Measurements from ENCODE around the gene ATG14.
"Not testable (repeated sequence)": the region's sequence is repeated elsewhere in the genome, so short reads cannot be mapped to it uniquely, and the experiment has no call there.

ATG14 gene

GRCh38 chr14:55386037-55386808 lies 25.4 kb downstream of the ATG14 start:
- DNase-seq (ENCODE audit: low read depth, low spot score): peak; percentile 12

- no peak for DNase-seq (ENCODE audit: low read depth, low spot score)
Measured at GRCh38 chr14:55384536-55384935, 27.1 kb downstream of the ATG14 start.

DNA sequence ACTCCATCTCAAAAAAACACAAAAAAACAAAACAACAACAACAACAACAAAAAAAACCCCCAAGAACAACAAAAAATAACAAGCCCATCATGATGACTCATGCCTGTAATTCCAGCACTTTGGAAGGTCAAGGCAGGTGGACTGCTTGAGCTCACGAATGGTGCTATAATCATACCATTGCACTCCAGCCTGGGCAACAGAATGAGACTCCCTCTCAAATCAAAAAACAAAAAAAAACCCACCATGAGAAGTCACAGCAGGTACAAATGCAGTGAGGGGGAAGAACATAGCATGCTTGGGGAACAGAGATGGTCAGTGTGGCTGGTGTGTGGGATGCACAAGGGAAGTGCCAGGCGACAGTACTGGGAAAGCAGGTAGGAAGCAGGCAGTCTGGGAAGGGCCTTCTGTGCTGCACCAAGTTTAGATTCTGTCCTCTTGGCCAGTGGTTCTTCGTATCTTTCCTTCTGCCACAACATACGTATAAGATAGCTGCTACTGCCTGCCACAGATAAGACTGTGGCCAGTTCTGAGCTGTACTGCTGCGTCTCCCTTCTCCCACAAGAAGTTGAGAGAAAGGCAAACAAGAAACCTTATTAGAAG lies 28.0 kb downstream of the ATG14 start:
- DNase-seq (ENCODE audit: low read depth, low spot score): no peak

DNA sequence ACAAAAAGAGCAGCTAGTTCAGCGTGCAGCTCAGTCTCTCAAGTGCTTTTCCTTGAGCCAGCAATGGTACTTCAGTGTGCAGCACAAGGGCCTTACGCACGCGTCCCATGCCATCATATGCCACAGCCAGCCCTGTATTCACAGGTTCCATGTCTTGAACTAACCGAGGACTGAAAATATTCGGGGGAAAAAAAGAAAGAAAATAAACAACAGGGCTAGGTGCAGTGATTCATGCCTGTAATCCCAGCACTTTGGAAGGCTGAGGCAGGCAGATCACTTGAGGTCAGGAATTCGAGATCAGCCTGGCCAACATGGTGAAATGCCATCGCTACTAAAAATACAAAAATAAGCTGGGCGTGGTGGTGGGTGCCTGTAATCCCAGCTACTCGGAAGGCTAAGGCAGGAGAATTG lies 28.6 kb downstream of the ATG14 start:
- not testable (repeated sequence) for DNase-seq (ENCODE audit: low read depth, low spot score)

GRCh38 chr14:55382483-55382882 lies 29.1 kb downstream of the ATG14 start:
- DNase-seq (ENCODE audit: low read depth, low spot score): no peak

- DNase-seq (ENCODE audit: low read depth, low spot score): no peak
Measured at GRCh38 chr14:55381561-55381960, 30.1 kb downstream of the ATG14 start.

- no peak for DNase-seq (ENCODE audit: low read depth, low spot score)
Measured at GRCh38 chr14:55381040-55381439, 30.6 kb downstream of the ATG14 start.

DNA sequence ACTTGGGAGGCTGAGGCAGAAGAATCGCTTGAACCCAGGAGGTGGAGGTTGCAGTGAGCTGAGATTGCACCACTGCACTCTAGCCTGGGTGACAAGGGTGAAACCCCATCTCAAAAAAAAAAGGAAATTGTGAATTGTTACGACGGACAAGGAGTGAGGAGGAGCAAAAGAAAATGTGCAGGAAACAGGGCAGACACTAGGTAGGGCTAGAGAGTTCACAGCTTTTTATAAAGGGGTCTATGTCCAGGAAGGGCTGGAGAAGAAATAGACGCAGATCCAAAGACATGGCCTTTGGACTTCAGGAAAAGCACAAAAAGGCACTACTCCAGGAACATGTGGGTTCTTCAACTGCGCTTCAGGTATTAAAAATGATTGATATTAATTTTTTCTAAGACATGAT lies 34.4 kb downstream of the ATG14 start:
- no peak for DNase-seq (ENCODE audit: low read depth, low spot score)

- no peak for DNase-seq (ENCODE audit: low read depth, low spot score)
Measured at GRCh38 chr14:55374771-55375170, 36.9 kb downstream of the ATG14 start.

DNA sequence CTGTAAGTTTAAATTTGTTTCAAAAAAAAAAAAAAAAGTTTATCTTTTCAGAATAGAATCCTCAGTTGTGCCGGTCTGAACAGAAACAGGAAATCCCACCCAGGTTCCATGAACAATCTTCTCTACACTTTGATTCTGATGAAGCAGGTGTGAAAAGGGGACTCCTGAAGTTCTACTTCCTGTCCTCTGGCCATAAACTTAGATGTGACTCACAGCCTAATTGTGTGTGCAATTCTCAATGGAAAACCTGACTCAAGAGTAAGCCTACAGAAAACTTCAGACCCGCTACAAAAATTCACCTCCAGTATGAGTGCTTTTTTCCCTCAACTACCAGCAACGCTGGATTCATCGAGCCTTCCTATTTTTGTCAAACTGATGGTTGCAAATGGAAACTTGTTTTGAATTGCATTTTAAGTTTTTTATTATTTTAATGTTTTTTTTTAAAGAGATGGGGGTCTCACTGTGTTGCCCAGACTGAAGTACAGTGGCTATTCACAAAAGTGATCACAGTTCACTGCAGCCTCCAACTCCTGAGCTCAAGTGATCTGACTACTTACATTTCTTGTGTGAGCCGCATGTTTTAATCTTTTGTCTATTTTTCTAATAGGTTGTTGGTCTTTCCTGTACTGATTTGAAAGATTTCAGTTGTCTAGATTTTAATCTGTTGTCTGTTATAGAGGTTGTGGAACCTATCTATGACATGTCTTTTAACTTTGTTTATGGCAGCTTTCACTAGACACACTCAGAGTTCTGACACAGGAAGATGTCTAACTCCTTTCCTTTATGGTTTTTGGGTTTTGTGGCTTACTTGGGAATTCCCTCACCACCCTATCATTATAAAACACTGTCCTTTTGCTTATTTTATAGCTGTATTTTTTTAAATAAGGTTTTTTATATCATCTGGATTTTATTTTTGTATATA lies 37.6 kb downstream of the ATG14 start:
- DNase-seq (ENCODE audit: low read depth, low spot score): no peak

- DNase-seq (ENCODE audit: low read depth, low spot score): no peak
Measured at GRCh38 chr14:55372825-55373224, 38.8 kb downstream of the ATG14 start.

GRCh38 chr14:55372423-55372822 lies 39.2 kb downstream of the ATG14 start:
- DNase-seq (ENCODE audit: low read depth, low spot score): no peak

DNA sequence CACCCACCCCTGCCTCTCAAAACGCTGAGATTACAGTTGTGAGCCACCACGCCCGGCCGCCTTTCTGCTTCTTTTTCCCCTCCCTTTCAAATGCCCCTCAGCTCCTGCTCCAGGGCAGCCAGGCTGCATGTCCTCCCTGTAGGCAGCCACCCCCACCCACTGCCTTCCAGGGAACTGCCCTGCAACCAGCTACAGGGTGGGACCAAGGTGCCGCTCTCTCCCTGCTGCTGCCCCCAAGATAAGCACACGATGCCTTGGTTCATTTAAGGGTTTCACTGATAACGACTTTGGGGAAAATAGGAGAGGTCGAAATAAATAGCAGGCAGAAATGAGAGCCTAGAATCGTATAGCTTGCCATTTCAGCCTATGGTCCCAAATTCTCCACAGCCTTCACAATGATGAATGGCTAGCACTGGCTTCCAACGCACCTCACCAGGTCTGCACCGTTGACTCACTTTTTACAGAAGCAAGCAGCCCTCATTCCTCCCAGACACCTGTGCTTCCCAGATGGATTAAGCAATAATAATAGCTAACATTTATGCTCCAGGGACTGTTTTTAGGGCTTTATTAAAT lies 40.7 kb downstream of the ATG14 start:
- no peak for DNase-seq (ENCODE audit: low read depth, low spot score)

GRCh38 chr14:55366271-55366670 lies 45.4 kb downstream of the ATG14 start:
- DNase-seq (ENCODE audit: low read depth, low spot score): no peak

- no peak for DNase-seq (ENCODE audit: low read depth, low spot score)
Measured at GRCh38 chr14:55361190-55361589, 50.4 kb downstream of the ATG14 start.

- DNase-seq (ENCODE audit: low read depth, low spot score): no peak
Measured at GRCh38 chr14:55359307-55359706, 52.3 kb downstream of the ATG14 start.

DNA sequence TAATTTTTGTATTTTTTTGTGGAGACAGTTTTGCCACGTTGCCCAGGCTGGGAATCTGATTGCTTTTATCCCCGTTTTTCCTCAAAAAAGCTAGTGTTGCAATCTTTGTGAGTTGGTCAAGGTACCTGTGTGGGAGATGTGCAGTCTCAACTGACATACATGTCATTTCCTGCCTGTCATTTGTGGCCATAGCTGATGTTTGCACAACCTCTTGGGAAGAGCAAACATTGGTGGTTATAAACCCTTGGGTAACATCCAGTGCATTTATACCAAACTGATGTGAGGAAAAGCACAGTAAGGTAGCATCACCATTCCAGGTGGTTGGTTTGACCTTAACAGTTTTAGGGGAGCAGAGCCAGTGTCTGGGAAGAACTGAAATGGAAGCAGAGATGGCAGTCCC lies 54.7 kb downstream of the ATG14 start:
- no peak for DNase-seq (ENCODE audit: low read depth, low spot score)

- no peak for DNase-seq (ENCODE audit: low read depth, low spot score)
Measured at GRCh38 chr14:55355922-55356321, 55.7 kb downstream of the ATG14 start.

- peak; percentile 58 for DNase-seq (ENCODE audit: low read depth, low spot score)
Measured at GRCh38 chr14:55354500-55354899, 57.1 kb downstream of the ATG14 start.

DNA sequence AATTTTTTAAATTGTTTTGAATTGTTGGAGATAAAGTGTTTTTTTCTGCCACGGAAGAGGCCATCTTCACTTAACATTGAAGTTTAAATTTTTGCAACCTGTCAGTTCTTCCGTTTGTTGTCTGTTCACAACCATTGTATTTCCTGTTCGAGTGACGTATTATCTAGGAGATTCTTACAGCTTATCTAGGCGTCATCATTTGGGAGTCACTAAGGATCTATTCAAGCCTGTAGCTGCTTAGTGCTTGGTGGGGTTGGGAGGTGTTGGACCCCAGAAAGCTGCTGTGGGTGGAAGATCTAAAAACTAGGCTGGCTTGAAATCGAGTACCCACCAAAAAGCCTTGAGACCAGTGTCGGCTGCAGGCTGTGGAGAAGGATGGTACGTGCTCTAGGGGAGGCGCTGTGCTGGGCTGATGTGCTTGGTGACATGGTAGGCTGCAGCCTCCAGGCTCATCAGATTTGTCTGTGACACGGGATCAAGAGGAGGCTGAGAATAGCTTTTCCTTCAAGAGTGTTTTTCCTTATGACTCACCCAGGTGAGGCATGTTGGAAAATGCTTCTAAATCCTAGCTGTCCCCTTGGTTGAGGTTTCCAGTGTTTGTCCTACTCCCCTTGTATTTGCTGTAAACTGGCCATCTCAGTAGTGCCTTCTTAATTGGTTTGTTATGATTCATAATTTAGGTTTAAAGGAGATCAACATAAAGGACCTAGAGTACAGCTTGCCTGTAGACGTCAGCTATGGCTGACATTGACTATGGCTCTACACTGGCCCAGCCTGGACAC lies 57.8 kb downstream of the ATG14 start:
- peak; percentile 6 for DNase-seq (ENCODE audit: low read depth, low spot score)

DNA sequence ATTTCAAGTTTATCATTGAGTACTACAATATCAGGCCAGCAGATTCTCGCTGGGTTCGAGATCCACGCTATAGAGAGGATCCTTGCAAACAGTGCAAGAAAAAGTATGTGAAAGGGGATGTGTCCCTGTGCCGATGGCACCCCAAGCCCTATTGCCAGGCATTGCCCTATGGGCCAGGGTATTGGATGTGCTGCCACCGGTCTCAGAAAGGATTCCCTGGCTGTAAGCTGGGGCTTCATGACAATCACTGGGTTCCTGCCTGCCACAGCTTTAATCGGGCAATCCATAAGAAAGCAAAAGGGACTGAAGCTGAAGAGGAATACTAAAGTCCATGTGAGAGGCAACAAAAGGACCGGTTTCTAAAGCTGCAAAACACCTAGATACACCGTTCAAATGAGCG lies 59.4 kb downstream of the ATG14 start:
- DNase-seq (ENCODE audit: low read depth, low spot score): no peak
